ENCODE data around the gene DNM3. TPM values are rescaled to one million over a fixed set of nuclear protein-coding genes. Genes with fewer than 3 reads are reported as not detected.

The DNM3 gene
- total and polyA plus RNA-seq, 9 of the 15 experiments (the other 6 are each of a cell fraction or from before 2014, with no cell fraction given) = 0.08 to 0.36 (median 0.22) TPM; not detected in 1

- Histone ChIP-seq H3K9ac (ENCODE audit: insufficient read depth in 1 of 2, low read depth in 2 of 2, low read length in 2 of 2) (no peak overlapping the region), H3K4me2 (ENCODE audit: insufficient read depth, low read length) (no peak overlapping the region), H3K4me1 (replicated peaks in 1 of 2; ENCODE audit: control insufficient read depth in 2 of 2, insufficient read depth in 2 of 2, low read length in 2 of 2) (no peaks in the 10 kb centered on the region), H2AFZ (ENCODE audit: low read depth, low read length) (no peak overlapping the region), H3K9me1 (ENCODE audit: control insufficient read depth, insufficient read depth, low read length) (no peaks in the 10 kb centered on the region), H3K27ac (ENCODE audit: extremely low read depth, low read depth, low read length) (no peak overlapping the region), H3K9me3 (replicated peaks; ENCODE audit: control insufficient read depth, insufficient read depth, low read depth, low read length) (no peaks in the 10 kb centered on the region), H3K4me3 (no peak overlapping the region), H3K27me3 (ENCODE audit: control insufficient read depth in 2 of 2, insufficient read depth in 2 of 2, low read length in 2 of 2) (no peaks in the 10 kb centered on the region), H4K20me1 (replicated peaks; ENCODE audit: control insufficient read depth, insufficient read depth, low read length) (no peaks in the 10 kb centered on the region), H3K36me3 (ENCODE audit: control insufficient read depth, insufficient read depth, low read length) (no peaks in the 10 kb centered on the region), H3K79me2 (ENCODE audit: control insufficient read depth, insufficient read depth, low read length) (no peaks in the 10 kb centered on the region)
- in situ Hi-C loops (cut with MboI) = no loop called here
- BruUV-seq (replicated peaks) = no TSS peak
- WGBS (ENCODE audit: insufficient coverage, low coverage, missing lambda C conversion rate) = 0% methylated on average over 3 of the region's 3 CpGs
- ChIA-PET POLR2A (no interaction called here), CTCF (ENCODE audit: low intra/inter-chr PET ratio) (no interaction called here)
- FAIRE-seq (no peak), DNase-seq (ENCODE audit: extremely low read depth in 1 of 4, low spot score in 3 of 4) (no peak), ATAC-seq (no peak)
- intact Hi-C loops (cut with micrococcal nuclease) = loop anchor here (5.0 kb wide), 1 partner anchor 723 kb away; no protein-coding TSS in a partner anchor
- TF ChIP-seq ILF3 (IDR thresholded peaks at IDR 0.05; ENCODE audit: borderline replicate concordance) (no peak), ZBTB43 (CRISPR knock-in tag; IDR thresholded peaks at IDR 0.05) (no peak), LCOR (CRISPR knock-in tag; IDR thresholded peaks at IDR 0.05) (no peak), JUND (IDR thresholded peaks at IDR 0.05; ENCODE audit: borderline replicate concordance, low read depth, low read length) (no peak), JUND (tag; IDR thresholded peaks at IDR 0.05; ENCODE audit: borderline replicate concordance, low read depth, low read length) (no peak), RNF2 (IDR thresholded peaks at IDR 0.05) (no peak), SMARCE1 (IDR thresholded peaks at IDR 0.05) (no peak), XRCC4 (IDR thresholded peaks at IDR 0.05; ENCODE audit: extremely low read depth, insufficient read depth, insufficient read length) (no peak), NCOA4 (IDR thresholded peaks at IDR 0.05; ENCODE audit: partially characterized antibody) (no peak), VEZF1 (CRISPR knock-in tag; IDR thresholded peaks at IDR 0.05) (no peak), ELF1 (tag; IDR thresholded peaks at IDR 0.05) (no peak), SRSF3 (IDR thresholded peaks at IDR 0.05; ENCODE audit: insufficient read depth, low read length) (no peak), NRF1 (conservative IDR thresholded peaks at IDR 0.05 in 1 of 2, IDR thresholded peaks at IDR 0.05 in 1 of 2) (no peak), RUNX1 (IDR thresholded peaks at IDR 0.05; ENCODE audit: low read depth) (no peak), NFATC3 (IDR thresholded peaks at IDR 0.05) (no peak), E2F3 (CRISPR knock-in tag; IDR thresholded peaks at IDR 0.05) (no peak), HDAC3 (IDR thresholded peaks at IDR 0.05; ENCODE audit: borderline replicate concordance, partially characterized antibody) (no peak), NR0B1 (IDR thresholded peaks at IDR 0.05; ENCODE audit: partially characterized antibody) (no peak), ELK1 (CRISPR knock-in tag; IDR thresholded peaks at IDR 0.05) (no peak)
Observed at GRCh38 chr1:172003766-172004530, 162.7 kb downstream of the DNM3 start.
